ENCODE measurements around the gene SYNJ2. TPM values are rescaled to one million over a fixed set of nuclear protein-coding genes. Genes with fewer than 3 reads are reported as not detected.

Gene SYNJ2
- total RNA-seq, 4 donors from 2014 or later = 2.2 to 7.9 (median 3.1) TPM

- TF ChIP-seq CTCF (IDR thresholded peaks at IDR 0.05; ENCODE audit: low read depth) = no peak
Measured at GRCh38 chr6:158047127-158047518, 65.5 kb downstream of the SYNJ2 start.

- no peak for TF ChIP-seq CTCF (IDR thresholded peaks at IDR 0.05; ENCODE audit: low read depth)
Measured at GRCh38 chr6:158047563-158048323, 66.1 kb downstream of the SYNJ2 start.

- no peak for TF ChIP-seq CTCF (IDR thresholded peaks at IDR 0.05; ENCODE audit: low read depth)
Measured at GRCh38 chr6:158048589-158048988, 66.9 kb downstream of the SYNJ2 start.

GRCh38 chr6:158049055-158050028 is 67.7 kb downstream of the SYNJ2 start:
- TF ChIP-seq CTCF (IDR thresholded peaks at IDR 0.05; ENCODE audit: low read depth) = no peak

GRCh38 chr6:158050107-158050735 is 68.6 kb downstream of the SYNJ2 start:
- TF ChIP-seq CTCF (IDR thresholded peaks at IDR 0.05; ENCODE audit: low read depth) = no peak

- TF ChIP-seq CTCF (IDR thresholded peaks at IDR 0.05; ENCODE audit: low read depth) = no peak
Measured at GRCh38 chr6:158050955-158051354, 69.3 kb downstream of the SYNJ2 start.

GRCh38 chr6:158051968-158052367 is 70.3 kb downstream of the SYNJ2 start:
- TF ChIP-seq CTCF (IDR thresholded peaks at IDR 0.05; ENCODE audit: low read depth) = no peak
